CD8-positive, alpha-beta memory T cell (primary cell): Measurements from ENCODE around the gene MRRF. TPM values are rescaled to one million over a fixed set of nuclear protein-coding genes. Genes with fewer than 3 reads are reported as not detected.

Experiments used
- CTCF ChIA-PET: fragments of 350-600 bp; sonication (Branson Sonifier 250); formaldehyde crosslinking; loops from one replicate; lab custom pipeline; 2021; ENCODE audit warnings: antibody characterized with exemption; lab: Charles Lee
- POLR2A ChIA-PET: fragments of 350-600 bp; sonication (Branson Sonifier 250); formaldehyde crosslinking; loops from one replicate; lab custom pipeline; 2021; ENCODE audit warnings: antibody characterized with exemption; lab: Charles Lee
- DNase-seq, 5 donors: peaks; one replicate each; pipeline versions ENCODE4 v3.0.0 to v3.0.0-alpha.2; 2020 to 2022; ENCODE audit warnings: mixed read lengths in 1 of 5
- H3K27ac ChIP-seq: one replicate; pipeline ENCODE4 v1.7.0; 2013; ENCODE audit warnings: low read depth, mild to moderate bottlenecking, low read length, moderate library complexity
- H3K27me3 ChIP-seq: 2 replicates; pipeline ENCODE4 v1.7.0; 2013; ENCODE audit warnings: low read length, mild to moderate bottlenecking; ENCODE audit not compliant: insufficient read depth, poor library complexity, severe bottlenecking
- H3K36me3 ChIP-seq: 2 replicates; pipeline ENCODE4 v1.7.0; 2013; ENCODE audit warnings: mild to moderate bottlenecking, low read length, moderate library complexity; ENCODE audit not compliant: insufficient read depth
- H3K4me1 ChIP-seq: 2 replicates; pipeline ENCODE4 v1.7.0; 2013; ENCODE audit warnings: mild to moderate bottlenecking, low read length, moderate library complexity; ENCODE audit not compliant: insufficient read depth
- H3K4me3 ChIP-seq: 2 replicates; pipeline ENCODE4 v1.7.0; 2013; ENCODE audit warnings: mild to moderate bottlenecking, low read length
- H3K9me3 ChIP-seq: 2 replicates; pipeline ENCODE4 v1.7.0; 2013; ENCODE audit warnings: mild to moderate bottlenecking, low read length
- H3K27ac Mint-ChIP-seq, 8 donors: one replicate each; pipeline ENCODE4 v1.8.0; 2020 to 2021; ENCODE audit warnings: mixed read lengths in 8 of 8, mild to moderate bottlenecking in 6 of 8, inconsistent platforms in 3 of 8, moderate library complexity in 3 of 8
- H3K27me3 Mint-ChIP-seq, 2 donors: one replicate each; pipeline ENCODE4 v1.8.0; 2020 to 2021; ENCODE audit warnings: mixed read lengths in 2 of 2, mild to moderate bottlenecking in 1 of 2, moderate library complexity in 1 of 2
- H3K36me3 Mint-ChIP-seq, 3 donors: one replicate each; pipeline ENCODE4 v1.8.0; 2020 to 2021; ENCODE audit warnings: mixed read lengths in 3 of 3, inconsistent platforms in 1 of 3, mild to moderate bottlenecking in 1 of 3
- H3K4me1 Mint-ChIP-seq, 3 donors: one replicate each; pipeline ENCODE4 v1.8.0; 2020 to 2021; ENCODE audit warnings: mixed read lengths in 3 of 3, inconsistent platforms in 1 of 3, mild to moderate bottlenecking in 1 of 3
- H3K4me3 Mint-ChIP-seq, 7 donors: one replicate each; pipeline ENCODE4 v1.8.0; 2020 to 2021; ENCODE audit warnings: mixed read lengths in 7 of 7, mild to moderate bottlenecking in 6 of 7, moderate library complexity in 4 of 7, inconsistent platforms in 2 of 7
- H3K9me3 Mint-ChIP-seq, 5 donors: one replicate each; pipeline ENCODE4 v1.8.0; 2020 to 2022; ENCODE audit warnings: mixed read lengths in 5 of 5, mild to moderate bottlenecking in 3 of 5, moderate library complexity in 2 of 5, inconsistent platforms in 1 of 5
- polyA plus RNA-seq: library from polyadenylated mRNA; unstranded; fragments of 300-500 nt; fragmentation: Illumina TruSeq; gene quantifications from one replicate; pipeline ENCODE4 v1.2.3, GENCODE V29; 2021
- total RNA-seq, 2 experiments: library from RNA; stranded (reverse); gene quantifications; one replicate each; pipeline ENCODE4 v1.2.3, GENCODE V29; 2021

MRRF gene
- total and polyA plus RNA-seq, 3 experiments from 2014 or later = 18.9 to 75.9 (median 74.6) TPM

DNA sequence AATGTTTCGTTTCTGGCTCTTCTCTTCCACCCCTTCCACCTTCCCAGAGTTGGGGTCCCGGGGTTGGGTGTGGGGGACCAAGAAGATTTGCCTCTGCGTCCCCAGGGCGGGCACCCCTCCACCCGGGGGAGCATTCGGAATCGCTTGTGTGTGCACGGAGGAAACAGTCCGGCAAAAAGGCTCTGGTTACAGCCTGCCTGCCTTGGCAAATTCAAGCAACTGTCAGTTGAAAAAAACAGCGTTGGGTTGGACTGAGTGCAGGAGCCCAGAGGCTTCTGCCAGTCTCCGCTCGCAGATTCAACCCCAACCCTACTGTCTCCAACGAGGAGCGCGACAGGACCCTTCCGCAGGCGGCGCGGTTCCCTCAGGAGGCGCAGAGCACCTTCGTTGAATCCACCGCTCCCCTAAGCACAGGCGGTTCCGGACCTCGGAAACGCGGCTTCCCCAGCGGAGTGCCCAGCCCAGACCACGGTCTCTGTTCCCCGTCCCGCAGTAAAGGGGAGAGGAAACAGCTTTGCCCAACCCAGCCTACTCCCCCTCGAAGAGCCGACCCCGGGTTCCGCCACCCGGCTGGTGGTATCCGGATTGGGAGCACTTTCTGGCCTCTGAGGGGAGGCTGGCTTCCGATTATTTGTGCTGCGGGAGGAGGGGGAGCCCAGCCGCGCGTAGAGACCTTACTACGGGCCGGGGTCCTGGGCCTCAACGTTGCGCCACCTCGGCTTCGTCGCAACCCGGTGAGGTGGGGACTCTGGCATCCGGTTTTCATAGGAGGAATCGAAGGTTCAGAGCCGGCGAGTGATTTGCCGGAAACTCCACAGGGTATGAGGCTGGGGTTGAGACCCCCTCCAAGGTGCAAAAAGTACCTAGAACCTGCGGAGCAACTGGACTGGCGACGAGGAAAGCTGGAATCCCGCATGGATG, 45.5 kb upstream of the MRRF start:
- Mint-ChIP-seq H3K9me3 (no peaks in the 10 kb centered on the region), H3K27me3 (peaks cover 71 to 90% of the 10 kb centered on the region in 2 donors), H3K36me3 (no peaks in the 10 kb centered on the region), H3K4me1 (peaks cover 21 to 42% (median 26%) of the 10 kb centered on the region in 3 donors), H3K27ac (peak overlapping the region in 1 of 8 donors; percentile 29), H3K4me3 (peak overlapping the region in 6 of 7 donors; percentile 45 to 72 (median 64))
- Histone ChIP-seq H3K36me3 (no peaks in the 10 kb centered on the region), H3K27me3 (peaks cover 34% of the 10 kb centered on the region), H3K9me3 (no peaks in the 10 kb centered on the region), H3K27ac (no peak overlapping the region), H3K4me3 (no peak overlapping the region), H3K4me1 (peaks cover 7% of the 10 kb centered on the region)
- ChIA-PET CTCF (no interaction called here), POLR2A (no interaction called here)
- DNase-seq = no peak

DNA sequence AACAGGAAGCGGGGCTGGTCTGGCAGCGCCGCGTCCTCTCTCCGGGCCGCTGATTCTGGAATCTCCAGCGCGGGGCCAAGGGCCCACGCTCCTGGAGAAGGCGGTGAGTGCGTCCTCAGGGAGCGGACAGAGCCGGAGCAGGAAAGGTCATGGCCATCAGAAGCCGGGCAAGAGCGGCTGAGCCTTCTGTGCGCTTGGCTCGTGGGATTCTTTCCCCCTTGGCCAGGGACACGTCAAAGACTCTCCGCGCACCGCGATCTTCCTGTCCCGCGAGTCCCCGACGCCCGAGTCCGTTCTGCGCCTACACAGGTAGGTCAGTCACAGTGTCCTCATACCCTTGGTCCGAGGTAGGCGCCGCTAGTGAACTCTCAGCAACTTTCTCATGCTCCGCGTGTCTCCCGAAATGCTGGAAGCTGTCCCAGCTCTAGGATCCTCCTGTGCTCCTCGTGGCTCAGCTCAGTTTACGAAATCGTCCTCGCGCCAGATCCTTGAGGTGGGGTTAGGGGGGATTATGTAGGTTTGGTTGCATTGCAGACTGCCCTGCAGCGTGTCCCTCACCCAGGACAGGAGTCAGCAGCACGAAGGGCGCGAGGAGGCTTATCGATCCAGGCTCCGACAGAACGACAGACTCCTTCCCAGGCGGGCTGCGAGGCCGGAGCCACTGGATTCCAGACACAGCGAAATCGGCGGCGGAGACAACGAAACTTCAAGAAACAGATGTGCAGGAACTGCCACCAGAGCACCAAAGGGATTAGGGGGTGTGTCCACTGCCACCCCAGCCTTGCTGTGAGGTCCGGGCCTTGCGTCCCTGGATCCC, 44.6 kb upstream of the MRRF start:
- H3K36me3 Mint-ChIP-seq = no peaks in the 10 kb centered on the region
- Histone ChIP-seq H3K4me3 (no peak overlapping the region), H3K9me3 (no peaks in the 10 kb centered on the region), H3K36me3 (no peaks in the 10 kb centered on the region), H3K27me3 (peaks cover 29% of the 10 kb centered on the region), H3K27ac (no peak overlapping the region), H3K4me1 (peaks cover 7% of the 10 kb centered on the region)
- peaks cover 19 to 38% (median 22%) of the 10 kb centered on the region in 3 donors for H3K4me1 Mint-ChIP-seq
- H3K9me3 Mint-ChIP-seq = no peaks in the 10 kb centered on the region
- POLR2A ChIA-PET = no interaction called here
- DNase-seq = no peak
- no peak overlapping the region for H3K27ac Mint-ChIP-seq
- CTCF ChIA-PET = no interaction called here
- peak overlapping the region in 5 of 7 donors; percentile 58 to 72 (median 66) for H3K4me3 Mint-ChIP-seq
- peaks cover 72 to 90% of the 10 kb centered on the region in 2 donors for H3K27me3 Mint-ChIP-seq

DNA sequence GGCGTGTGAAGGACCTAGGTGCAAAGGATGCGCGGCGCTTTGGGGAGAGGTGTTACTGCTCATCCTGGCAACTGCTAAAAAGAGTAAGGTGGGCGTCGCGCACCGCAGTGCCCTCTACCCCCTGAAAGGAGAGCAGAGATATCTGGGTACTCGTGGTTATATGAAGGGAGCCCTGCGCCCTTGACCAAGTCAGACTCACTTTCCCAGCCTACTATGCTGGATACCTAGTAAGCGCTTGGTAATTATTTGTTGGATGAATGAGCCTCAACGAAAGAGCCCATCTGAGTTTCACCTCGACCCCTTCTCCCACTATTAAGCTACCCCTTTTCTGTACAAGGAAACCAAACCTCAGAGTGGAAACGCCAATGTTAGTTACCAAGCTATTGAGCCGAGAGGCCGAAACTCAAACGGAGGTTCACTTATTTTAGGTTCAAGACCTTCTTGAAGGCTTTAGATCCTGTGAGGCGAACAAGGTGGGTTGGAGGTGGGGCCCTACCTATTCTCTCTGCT, 44.0 kb upstream of the MRRF start:
- H3K27me3 ChIP-seq = peaks cover 26% of the 10 kb centered on the region
- peaks cover 19 to 38% (median 22%) of the 10 kb centered on the region in 3 donors for H3K4me1 Mint-ChIP-seq
- H3K27ac ChIP-seq = no peak overlapping the region
- ChIA-PET POLR2A (no interaction called here), CTCF (no interaction called here)
- H3K27ac Mint-ChIP-seq = no peak overlapping the region
- H3K9me3 ChIP-seq = no peaks in the 10 kb centered on the region
- no peak overlapping the region for H3K4me3 ChIP-seq
- H3K4me1 ChIP-seq = peaks cover 7% of the 10 kb centered on the region
- H3K36me3 ChIP-seq = no peaks in the 10 kb centered on the region
- no peaks in the 10 kb centered on the region for H3K9me3 Mint-ChIP-seq
- H3K36me3 Mint-ChIP-seq = no peaks in the 10 kb centered on the region
- peak overlapping the region in 2 of 7 donors; percentile 20 to 36 for H3K4me3 Mint-ChIP-seq
- no peak for DNase-seq
- peaks cover 74 to 90% of the 10 kb centered on the region in 2 donors for H3K27me3 Mint-ChIP-seq

DNA sequence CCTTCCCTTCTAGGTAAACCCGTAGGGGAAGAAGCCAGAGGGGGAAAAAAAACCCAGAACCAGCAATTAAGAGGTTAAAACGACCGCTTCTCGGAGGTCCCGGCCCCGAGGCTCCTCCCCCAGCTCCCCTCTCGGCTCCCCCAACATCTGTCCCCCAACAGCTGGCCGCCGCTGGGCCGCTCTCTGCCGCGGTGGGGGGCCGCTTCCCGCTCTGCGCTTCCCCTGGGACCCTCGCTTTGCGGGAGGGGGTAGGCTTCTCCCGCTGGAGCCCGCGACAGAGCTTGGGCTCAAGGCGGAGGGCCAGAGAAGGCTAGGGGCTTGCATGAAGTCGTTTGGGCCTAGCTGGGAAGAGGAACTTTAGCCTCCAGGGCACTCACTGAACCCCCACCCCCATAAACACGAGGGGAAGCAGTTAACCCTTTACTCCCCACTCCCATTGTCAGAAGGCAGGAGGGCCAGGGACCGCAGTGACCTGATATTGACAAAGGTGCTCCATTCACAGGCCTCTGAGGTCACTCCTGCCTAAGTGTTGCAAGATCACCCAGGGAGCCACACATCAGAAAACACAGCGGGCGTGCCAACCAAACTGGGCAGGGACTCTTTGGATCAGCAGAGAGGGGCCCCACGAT, 43.4 kb upstream of the MRRF start:
- ChIA-PET POLR2A (no interaction called here), CTCF (interaction anchor here (0.9 kb wide), 1 partner anchor 10 kb away, joined by 3 read pairs; no protein-coding TSS in a partner anchor)
- Mint-ChIP-seq H3K36me3 (no peaks in the 10 kb centered on the region), H3K4me1 (peaks cover 21 to 38% (median 24%) of the 10 kb centered on the region in 3 donors), H3K9me3 (no peaks in the 10 kb centered on the region), H3K27ac (no peak overlapping the region), H3K27me3 (peaks cover 72 to 89% of the 10 kb centered on the region in 2 donors), H3K4me3 (no peak overlapping the region)
- Histone ChIP-seq H3K9me3 (no peaks in the 10 kb centered on the region), H3K4me1 (peaks cover 7% of the 10 kb centered on the region), H3K36me3 (no peaks in the 10 kb centered on the region), H3K27ac (no peak overlapping the region), H3K27me3 (peaks cover 26% of the 10 kb centered on the region), H3K4me3 (no peak overlapping the region)
- no peak for DNase-seq

GRCh38 chr9:122222791-122223190, 41.9 kb upstream of the MRRF start:
- Mint-ChIP-seq H3K27ac (no peak overlapping the region), H3K4me3 (no peak overlapping the region), H3K4me1 (peaks cover 27 to 46% (median 30%) of the 10 kb centered on the region in 3 donors), H3K27me3 (peaks cover 73 to 89% of the 10 kb centered on the region in 2 donors), H3K9me3 (no peaks in the 10 kb centered on the region), H3K36me3 (no peaks in the 10 kb centered on the region)
- Histone ChIP-seq H3K9me3 (no peaks in the 10 kb centered on the region), H3K36me3 (no peaks in the 10 kb centered on the region), H3K27ac (no peak overlapping the region), H3K27me3 (peaks cover 26% of the 10 kb centered on the region), H3K4me3 (no peak overlapping the region), H3K4me1 (peaks cover 7% of the 10 kb centered on the region)
- DNase-seq = no peak
- ChIA-PET CTCF (no interaction called here), POLR2A (no interaction called here)

GRCh38 chr9:122223435-122223834, 41.2 kb upstream of the MRRF start:
- peaks cover 21 to 40% (median 26%) of the 10 kb centered on the region in 3 donors for H3K4me1 Mint-ChIP-seq
- no peak for DNase-seq
- H3K4me3 Mint-ChIP-seq = no peak overlapping the region
- Histone ChIP-seq H3K9me3 (no peaks in the 10 kb centered on the region), H3K36me3 (no peaks in the 10 kb centered on the region), H3K27me3 (peaks cover 26% of the 10 kb centered on the region), H3K4me1 (peaks cover 4% of the 10 kb centered on the region), H3K27ac (no peak overlapping the region), H3K4me3 (no peak overlapping the region)
- no peaks in the 10 kb centered on the region for H3K36me3 Mint-ChIP-seq
- no peaks in the 10 kb centered on the region for H3K9me3 Mint-ChIP-seq
- peaks cover 69 to 82% of the 10 kb centered on the region in 2 donors for H3K27me3 Mint-ChIP-seq
- ChIA-PET CTCF (no interaction called here), POLR2A (no interaction called here)
- H3K27ac Mint-ChIP-seq = no peak overlapping the region

GRCh38 chr9:122225312-122226141, 39.2 kb upstream of the MRRF start:
- ChIA-PET POLR2A (no interaction called here), CTCF (no interaction called here)
- Histone ChIP-seq H3K27me3 (peaks cover 32% of the 10 kb centered on the region), H3K9me3 (no peaks in the 10 kb centered on the region), H3K4me1 (no peaks in the 10 kb centered on the region), H3K27ac (no peak overlapping the region), H3K36me3 (no peaks in the 10 kb centered on the region), H3K4me3 (no peak overlapping the region)
- peaks cover 12 to 21% (median 14%) of the 10 kb centered on the region in 3 donors for H3K4me1 Mint-ChIP-seq
- peaks cover 57 to 65% of the 10 kb centered on the region in 2 donors for H3K27me3 Mint-ChIP-seq
- no peak overlapping the region for H3K27ac Mint-ChIP-seq
- H3K9me3 Mint-ChIP-seq = no peaks in the 10 kb centered on the region
- no peak for DNase-seq
- no peaks in the 10 kb centered on the region for H3K36me3 Mint-ChIP-seq
- peak overlapping the region in 4 of 7 donors; percentile 8 to 67 (median 20) for H3K4me3 Mint-ChIP-seq
